HEK293 (cell line): ENCODE results near the gene MUSTN1.

Source experiments
- CTCF ChIA-PET: fragments of 350-600 bp; formaldehyde crosslinking; extraction: SDS; loops from one replicate; lab custom pipeline; 2021; ENCODE audit warnings: antibody characterized with exemption; lab: Yijun Ruan, JAX
- POLR2A ChIA-PET: fragments of 300-600 bp; formaldehyde crosslinking; extraction: SDS; loops from one replicate; lab custom pipeline; 2020; ENCODE audit warnings: antibody characterized with exemption, inconsistent platforms; lab: Yijun Ruan, JAX
- H3K27ac ChIP-seq: fragments of 200-500 bp; sonication (Bioruptor generic); 2 replicates; pipeline ENCODE4 v1.5.1; 2014; ENCODE audit warnings: low read depth, low read length, control low read depth, inconsistent platforms; ENCODE audit errors: extremely low read depth
- H3K36me3 ChIP-seq, 2 experiments: fragments of 200-500 bp in 1 of 2; sonication (Bioruptor generic) in 1 of 2; 1 replicate in 1 of 2; 2 replicates in 1 of 2; pipeline ENCODE4 v1.5.1; 2014 to 2017; ENCODE audit warnings: inconsistent platforms in 2 of 2, low read length in 2 of 2; ENCODE audit not compliant: control insufficient read depth in 2 of 2, insufficient read depth in 1 of 2
- H3K4me1 ChIP-seq: fragments of 200-500 bp; sonication (Bioruptor generic); 2 replicates; pipeline ENCODE4 v1.5.1; 2014; ENCODE audit warnings: mild to moderate bottlenecking, low read length, inconsistent platforms; ENCODE audit not compliant: control insufficient read depth, insufficient read depth
- H3K4me3 ChIP-seq: 2 replicates; pipeline ENCODE4 v1.5.1; 2011; ENCODE audit warnings: low read depth, mild to moderate bottlenecking, control low read depth, low read length, moderate library complexity
- H3K9me3 ChIP-seq: fragments of 200-500 bp; sonication (Bioruptor generic); 2 replicates; pipeline ENCODE4 v1.5.1; 2014; ENCODE audit warnings: low read depth, low read length, inconsistent platforms; ENCODE audit not compliant: control insufficient read depth, insufficient read depth
- SP2 ChIP-seq: fragments of 450-650 bp; formaldehyde crosslinking; IDR thresholded peaks from 2 replicates; pipeline ENCODE4 v1.5.1; 2016; ENCODE audit warnings: missing biosample characterization, missing genetic modification characterization
- ZBTB17 ChIP-seq: fragments of 450-650 bp; formaldehyde crosslinking; IDR thresholded peaks from 2 replicates; pipeline ENCODE4 v1.5.1; 2016; ENCODE audit warnings: missing biosample characterization, missing genetic modification characterization
- ZBTB20 ChIP-seq: fragments of 450-650 bp; formaldehyde crosslinking; IDR thresholded peaks from 2 replicates; pipeline ENCODE4 v1.5.1; 2016; ENCODE audit warnings: missing biosample characterization, missing genetic modification characterization
- ZNF10 ChIP-seq: fragments of 450-650 bp; formaldehyde crosslinking; IDR thresholded peaks from 2 replicates; pipeline ENCODE4 v1.5.1; 2017; ENCODE audit warnings: missing biosample characterization, missing genetic modification characterization
- ZNF112 ChIP-seq: fragments of 450-650 bp; formaldehyde crosslinking; IDR thresholded peaks from 2 replicates; pipeline ENCODE4 v1.5.0; 2017; ENCODE audit warnings: missing biosample characterization, missing genetic modification characterization
- ZNF174 ChIP-seq: fragments of 450-650 bp; formaldehyde crosslinking; IDR thresholded peaks from 2 replicates; pipeline ENCODE4 v1.5.0; 2017; ENCODE audit warnings: missing biosample characterization, mild to moderate bottlenecking, missing genetic modification characterization
- ZNF2 ChIP-seq: fragments of 450-650 bp; formaldehyde crosslinking; IDR thresholded peaks from 2 replicates; pipeline ENCODE4 v1.5.1; 2016; ENCODE audit warnings: missing biosample characterization, missing genetic modification characterization
- ZNF24 ChIP-seq: fragments of 450-650 bp; formaldehyde crosslinking; IDR thresholded peaks from 2 replicates; pipeline ENCODE4 v1.5.1; 2016; ENCODE audit warnings: missing biosample characterization, missing genetic modification characterization
- ZNF473 ChIP-seq: fragments of 450-650 bp; formaldehyde crosslinking; IDR thresholded peaks from 2 replicates; pipeline ENCODE4 v1.5.1; 2017; ENCODE audit warnings: missing biosample characterization, missing genetic modification characterization
- ZNF624 ChIP-seq: fragments of 450-650 bp; formaldehyde crosslinking; IDR thresholded peaks from 2 replicates; pipeline ENCODE4 v1.5.1; 2017; ENCODE audit warnings: missing biosample characterization, missing genetic modification characterization
- ZNF629 ChIP-seq: fragments of 450-650 bp; formaldehyde crosslinking; IDR thresholded peaks from 2 replicates; pipeline ENCODE4 v1.5.1; 2017; ENCODE audit warnings: missing biosample characterization, missing genetic modification characterization
- ZNF660 ChIP-seq: fragments of 450-650 bp; IDR thresholded peaks from 2 replicates; pipeline ENCODE4 v1.5.1; 2018; ENCODE audit warnings: missing biosample characterization, mild to moderate bottlenecking, missing genetic modification characterization
- ZNF664 ChIP-seq: fragments of 450-650 bp; formaldehyde crosslinking; IDR thresholded peaks from 2 replicates; pipeline ENCODE4 v1.5.1; 2016; ENCODE audit warnings: missing biosample characterization, missing genetic modification characterization
- ZNF768 ChIP-seq: fragments of 450-650 bp; formaldehyde crosslinking; IDR thresholded peaks from 2 replicates; pipeline ENCODE4 v1.5.1; 2018; ENCODE audit warnings: missing biosample characterization, mild to moderate bottlenecking, missing genetic modification characterization
- ZNF792 ChIP-seq: fragments of 450-650 bp; formaldehyde crosslinking; IDR thresholded peaks from 2 replicates; pipeline ENCODE4 v1.5.1; 2016; ENCODE audit warnings: missing biosample characterization, missing genetic modification characterization
- ZNF843 ChIP-seq: fragments of 450-650 bp; formaldehyde crosslinking; IDR thresholded peaks from 2 replicates; pipeline ENCODE4 v1.5.1; 2016; ENCODE audit warnings: missing biosample characterization, missing genetic modification characterization
- TF ChIP-seq, protein P1 (sequence below): fragments of 450-650 bp; formaldehyde crosslinking; IDR thresholded peaks from 2 replicates; pipeline ENCODE4 v1.5.1; 2017; ENCODE audit warnings: missing biosample characterization, missing genetic modification characterization
- TF ChIP-seq, protein P2 (sequence below): fragments of 450-650 bp; formaldehyde crosslinking; IDR thresholded peaks from 2 replicates; pipeline ENCODE4 v1.5.1; 2017; ENCODE audit warnings: missing biosample characterization, missing genetic modification characterization
- TF ChIP-seq, protein P3 (sequence below): fragments of 450-650 bp; formaldehyde crosslinking; IDR thresholded peaks from 2 replicates; pipeline ENCODE4 v1.5.1; 2016; ENCODE audit warnings: missing biosample characterization, missing genetic modification characterization, borderline replicate concordance
- TF ChIP-seq, protein P4 (sequence below): fragments of 450-650 bp; formaldehyde crosslinking; IDR thresholded peaks from 2 replicates; pipeline ENCODE4 v1.5.1; 2016; ENCODE audit warnings: missing biosample characterization, missing genetic modification characterization
- TF ChIP-seq, protein P5 (sequence below): fragments of 450-650 bp; formaldehyde crosslinking; IDR thresholded peaks from 2 replicates; pipeline ENCODE4 v1.5.1; 2016; ENCODE audit warnings: missing biosample characterization, missing genetic modification characterization

Gene MUSTN1

DNA sequence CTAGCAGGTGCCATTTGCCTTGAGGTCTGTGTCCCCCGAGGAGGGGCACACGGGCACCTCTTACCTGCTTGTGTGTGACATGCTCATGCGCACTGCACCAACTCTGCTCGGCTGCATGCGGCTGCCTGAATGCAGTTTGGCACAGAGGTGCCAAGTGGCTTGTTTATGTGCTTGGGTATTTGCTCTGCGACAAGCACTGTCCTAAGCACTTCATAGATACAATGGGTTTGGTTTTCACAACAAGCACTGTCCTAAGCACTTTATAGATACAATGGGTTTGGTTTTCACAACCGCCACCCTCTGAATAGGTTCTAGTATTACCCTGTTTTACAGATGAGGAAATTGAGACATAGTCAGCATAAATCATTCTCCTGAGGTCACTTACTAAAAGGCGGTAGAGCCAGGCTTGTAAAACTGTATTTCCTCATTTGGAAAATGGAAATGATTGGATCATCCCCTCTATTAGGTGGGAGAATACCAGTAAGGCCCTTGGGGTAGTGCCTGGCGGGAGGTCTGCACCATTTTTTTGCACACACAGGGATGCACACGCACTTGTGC lies 4.8 kb downstream of the MUSTN1 start:
- H3K36me3 ChIP-seq, result peaks cover 0 to under 1% of the 10 kb centered on the region in 2 experiments; a peak in 1 of 3 replicates
- POLR2A ChIA-PET, result no interaction called here
- H3K9me3 ChIP-seq, result no peaks in the 10 kb centered on the region
- CTCF ChIA-PET, result interaction anchor here (0.6 kb wide), 1 partner anchor 8 kb away, joined by 3 read pairs; no protein-coding TSS in a partner anchor
- no peak overlapping the region for H3K4me3 ChIP-seq
- H3K4me1 ChIP-seq, result peaks cover 12% of the 10 kb centered on the region; the same call in 1 of the 2 replicates
- H3K27ac ChIP-seq, result no peak overlapping the region
- TF ChIP-seq ZBTB20 (tag by site-specific recombination), result no peak
- no peak for TF ChIP-seq ZBTB17 (tag by site-specific recombination)
- no peak for TF ChIP-seq ZNF473 (tag by site-specific recombination)
- TF ChIP-seq, protein P1, sequence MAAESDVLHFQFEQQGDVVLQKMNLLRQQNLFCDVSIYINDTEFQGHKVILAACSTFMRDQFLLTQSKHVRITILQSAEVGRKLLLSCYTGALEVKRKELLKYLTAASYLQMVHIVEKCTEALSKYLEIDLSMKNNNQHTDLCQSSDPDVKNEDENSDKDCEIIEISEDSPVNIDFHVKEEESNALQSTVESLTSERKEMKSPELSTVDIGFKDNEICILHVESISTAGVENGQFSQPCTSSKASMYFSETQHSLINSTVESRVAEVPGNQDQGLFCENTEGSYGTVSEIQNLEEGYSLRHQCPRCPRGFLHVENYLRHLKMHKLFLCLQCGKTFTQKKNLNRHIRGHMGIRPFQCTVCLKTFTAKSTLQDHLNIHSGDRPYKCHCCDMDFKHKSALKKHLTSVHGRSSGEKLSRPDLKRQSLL (tag by site-specific recombination), result peak; percentile 59; the same call in 1 of the 2 replicates
- TF ChIP-seq, protein P2, sequence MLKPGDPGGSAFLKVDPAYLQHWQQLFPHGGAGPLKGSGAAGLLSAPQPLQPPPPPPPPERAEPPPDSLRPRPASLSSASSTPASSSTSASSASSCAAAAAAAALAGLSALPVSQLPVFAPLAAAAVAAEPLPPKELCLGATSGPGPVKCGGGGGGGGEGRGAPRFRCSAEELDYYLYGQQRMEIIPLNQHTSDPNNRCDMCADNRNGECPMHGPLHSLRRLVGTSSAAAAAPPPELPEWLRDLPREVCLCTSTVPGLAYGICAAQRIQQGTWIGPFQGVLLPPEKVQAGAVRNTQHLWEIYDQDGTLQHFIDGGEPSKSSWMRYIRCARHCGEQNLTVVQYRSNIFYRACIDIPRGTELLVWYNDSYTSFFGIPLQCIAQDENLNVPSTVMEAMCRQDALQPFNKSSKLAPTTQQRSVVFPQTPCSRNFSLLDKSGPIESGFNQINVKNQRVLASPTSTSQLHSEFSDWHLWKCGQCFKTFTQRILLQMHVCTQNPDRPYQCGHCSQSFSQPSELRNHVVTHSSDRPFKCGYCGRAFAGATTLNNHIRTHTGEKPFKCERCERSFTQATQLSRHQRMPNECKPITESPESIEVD (tag by site-specific recombination), result 0 out of 2 replicates have a peak, but pooled peaks have one; percentile 52

DNA sequence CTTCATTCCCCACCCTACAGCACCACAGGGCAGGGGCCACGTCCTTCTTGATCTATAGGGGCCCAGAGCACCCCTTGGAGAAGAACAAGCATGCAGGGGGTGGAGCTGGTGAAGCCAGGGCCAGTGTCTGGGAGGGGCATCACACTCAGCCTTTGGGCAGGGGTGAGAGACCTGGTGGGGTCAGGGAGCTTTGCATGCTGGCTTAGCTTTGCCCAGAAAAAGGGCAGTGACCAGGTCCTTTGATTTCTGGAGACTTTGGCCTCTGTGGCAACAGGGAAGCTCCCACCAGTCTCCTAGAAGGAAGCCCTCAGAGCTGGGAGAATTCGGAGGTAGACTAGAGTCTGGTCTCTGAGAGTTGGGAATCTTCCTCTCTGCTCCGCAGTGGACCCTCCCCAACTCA lies 5.3 kb downstream of the MUSTN1 start:
- Histone ChIP-seq H3K27ac (no peak overlapping the region), H3K9me3 (no peaks in the 10 kb centered on the region), H3K4me3 (no peak overlapping the region), H3K4me1 (peaks cover 12% of the 10 kb centered on the region; the same call in 1 of the 2 replicates), H3K36me3 (no peaks in the 10 kb centered on the region)
- POLR2A ChIA-PET, result no interaction called here
- CTCF ChIA-PET, result interaction anchor here (1.5 kb wide), 1 partner anchor 19 kb away, joined by 3 read pairs; no protein-coding TSS in a partner anchor
- no peak for TF ChIP-seq ZNF792 (tag by site-specific recombination)
- TF ChIP-seq ZNF664 (tag by site-specific recombination), result no peak
- TF ChIP-seq ZNF660 (tag by site-specific recombination), result no peak
- TF ChIP-seq ZNF10 (tag by site-specific recombination), result no peak
- no peak for TF ChIP-seq ZNF843 (tag by site-specific recombination)
- TF ChIP-seq ZNF768, result no peak
- no peak for TF ChIP-seq ZNF629
- TF ChIP-seq, protein P3, sequence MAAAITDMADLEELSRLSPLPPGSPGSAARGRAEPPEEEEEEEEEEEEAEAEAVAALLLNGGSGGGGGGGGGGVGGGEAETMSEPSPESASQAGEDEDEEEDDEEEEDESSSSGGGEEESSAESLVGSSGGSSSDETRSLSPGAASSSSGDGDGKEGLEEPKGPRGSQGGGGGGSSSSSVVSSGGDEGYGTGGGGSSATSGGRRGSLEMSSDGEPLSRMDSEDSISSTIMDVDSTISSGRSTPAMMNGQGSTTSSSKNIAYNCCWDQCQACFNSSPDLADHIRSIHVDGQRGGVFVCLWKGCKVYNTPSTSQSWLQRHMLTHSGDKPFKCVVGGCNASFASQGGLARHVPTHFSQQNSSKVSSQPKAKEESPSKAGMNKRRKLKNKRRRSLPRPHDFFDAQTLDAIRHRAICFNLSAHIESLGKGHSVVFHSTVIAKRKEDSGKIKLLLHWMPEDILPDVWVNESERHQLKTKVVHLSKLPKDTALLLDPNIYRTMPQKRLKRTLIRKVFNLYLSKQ (tag by site-specific recombination), result no peak
- TF ChIP-seq SP2, result no peak
- TF ChIP-seq, protein P1 (tag by site-specific recombination), result no peak
- TF ChIP-seq ZNF112 (tag by site-specific recombination), result no peak
- no peak for TF ChIP-seq ZNF2 (tag by site-specific recombination)
- TF ChIP-seq ZNF24 (tag by site-specific recombination), result no peak
- TF ChIP-seq ZNF624, result no peak
- TF ChIP-seq, protein P4, sequence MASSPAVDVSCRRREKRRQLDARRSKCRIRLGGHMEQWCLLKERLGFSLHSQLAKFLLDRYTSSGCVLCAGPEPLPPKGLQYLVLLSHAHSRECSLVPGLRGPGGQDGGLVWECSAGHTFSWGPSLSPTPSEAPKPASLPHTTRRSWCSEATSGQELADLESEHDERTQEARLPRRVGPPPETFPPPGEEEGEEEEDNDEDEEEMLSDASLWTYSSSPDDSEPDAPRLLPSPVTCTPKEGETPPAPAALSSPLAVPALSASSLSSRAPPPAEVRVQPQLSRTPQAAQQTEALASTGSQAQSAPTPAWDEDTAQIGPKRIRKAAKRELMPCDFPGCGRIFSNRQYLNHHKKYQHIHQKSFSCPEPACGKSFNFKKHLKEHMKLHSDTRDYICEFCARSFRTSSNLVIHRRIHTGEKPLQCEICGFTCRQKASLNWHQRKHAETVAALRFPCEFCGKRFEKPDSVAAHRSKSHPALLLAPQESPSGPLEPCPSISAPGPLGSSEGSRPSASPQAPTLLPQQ (tag by site-specific recombination), result no peak
- TF ChIP-seq ZNF174 (tag by site-specific recombination), result no peak
- TF ChIP-seq, protein P5, sequence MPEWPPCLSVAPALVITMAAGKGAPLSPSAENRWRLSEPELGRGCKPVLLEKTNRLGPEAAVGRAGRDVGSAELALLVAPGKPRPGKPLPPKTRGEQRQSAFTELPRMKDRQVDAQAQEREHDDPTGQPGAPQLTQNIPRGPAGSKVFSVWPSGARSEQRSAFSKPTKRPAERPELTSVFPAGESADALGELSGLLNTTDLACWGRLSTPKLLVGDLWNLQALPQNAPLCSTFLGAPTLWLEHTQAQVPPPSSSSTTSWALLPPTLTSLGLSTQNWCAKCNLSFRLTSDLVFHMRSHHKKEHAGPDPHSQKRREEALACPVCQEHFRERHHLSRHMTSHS, result no peak
